GM18867 (cell line): ENCODE results near the gene ALKBH6.

Experiments
- ATAC-seq: cut with Tn5 transposase; IDR thresholded peaks from one replicate; pipeline ENCODE4 v1.9.1; 2021; ENCODE audit warnings: mild to moderate bottlenecking, moderate library complexity; ENCODE audit not compliant: unreplicated experiment

Gene ALKBH6

DNA sequence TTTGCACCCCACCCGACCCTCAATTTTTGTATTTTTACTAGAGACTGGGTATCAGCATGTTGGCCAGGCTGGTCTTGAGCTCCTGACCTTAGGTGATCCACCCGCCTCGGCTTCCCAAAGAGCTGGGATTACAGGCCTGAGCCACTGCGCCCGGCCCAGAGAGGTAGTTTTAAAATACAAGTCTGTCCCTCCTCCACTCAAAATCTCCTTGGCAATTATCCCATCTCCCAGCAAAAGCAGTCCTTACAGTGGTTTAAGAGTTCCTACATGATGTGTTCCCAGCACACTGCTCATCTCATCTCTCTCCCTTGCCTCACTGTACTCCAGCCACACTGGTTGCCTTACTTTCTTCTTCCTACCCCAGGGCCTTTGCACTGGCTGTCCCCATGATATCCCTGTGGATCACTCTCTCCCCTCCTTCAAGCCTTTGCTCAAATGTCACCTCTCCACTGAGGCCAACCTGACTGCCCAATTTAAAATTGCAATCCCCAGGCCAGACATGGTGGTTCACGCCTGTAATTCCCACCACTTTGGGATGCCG lies 53.5 kb downstream of the ALKBH6 start:
- ATAC-seq, result no peak

DNA sequence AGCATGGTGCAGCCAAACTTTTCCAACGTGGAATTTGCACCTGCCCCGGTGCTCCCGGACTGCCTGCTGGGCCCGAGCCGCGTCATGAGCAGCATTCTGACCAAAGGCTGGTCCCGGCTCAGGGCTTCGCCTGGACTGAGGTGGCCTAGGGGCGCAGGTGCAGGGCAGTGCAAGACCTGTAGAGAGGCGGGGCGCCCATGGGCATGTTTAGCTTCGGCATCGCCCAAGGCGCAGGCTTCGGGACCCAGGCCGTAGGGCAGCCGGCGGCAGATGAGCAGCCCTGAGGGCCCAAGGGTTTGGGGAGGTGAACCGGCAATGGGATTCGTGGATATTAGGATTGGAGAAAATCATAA lies 54.1 kb downstream of the ALKBH6 start:
- ATAC-seq, result no peak
